GM23248 (cell line): ENCODE results near the gene USP48. TPM values are rescaled to one million over a fixed set of nuclear protein-coding genes. Genes with fewer than 3 reads are reported as not detected.

Experiments used
- DNase-seq: peaks from one replicate; pipeline ENCODE4 v3.0.0-alpha.2; 2015
- H2AFZ ChIP-seq: fragments of 200-600 bp; sonication (generic); 2 replicates; pipeline ENCODE4 v1.6.1; 2016; ENCODE audit warnings: antibody characterized with exemption
- H3F3A ChIP-seq: fragments of 200-600 bp; sonication (generic); 2 replicates; pipeline ENCODE4 v1.6.1; 2016; ENCODE audit warnings: mild to moderate bottlenecking, antibody characterized with exemption, mixed run types; ENCODE audit not compliant: insufficient read depth
- H3K27ac ChIP-seq: fragments of 200-600 bp; sonication (generic); 2 replicates; pipeline ENCODE4 v1.5.1; 2016; ENCODE audit warnings: mild to moderate bottlenecking
- H3K27me3 ChIP-seq: fragments of 200-600 bp; sonication (generic); replicated peaks from 2 replicates; pipeline ENCODE4 v1.6.1; 2016; ENCODE audit warnings: mild to moderate bottlenecking; ENCODE audit not compliant: insufficient read depth
- H3K36me3 ChIP-seq: fragments of 200-600 bp; sonication (generic); 2 replicates; pipeline ENCODE4 v1.6.1; 2016; ENCODE audit warnings: low read depth, mild to moderate bottlenecking
- H3K4me1 ChIP-seq: fragments of 200-600 bp; sonication (generic); 2 replicates; pipeline ENCODE4 v1.6.1; 2016; ENCODE audit warnings: mild to moderate bottlenecking; ENCODE audit not compliant: insufficient read depth
- H3K4me2 ChIP-seq: fragments of 200-600 bp; sonication (generic); one replicate; pipeline ENCODE4 v1.6.1; 2016; ENCODE audit warnings: mild to moderate bottlenecking; ENCODE audit not compliant: unreplicated experiment
- H3K4me3 ChIP-seq: fragments of 200-600 bp; sonication (generic); 2 replicates; pipeline ENCODE4 v1.5.1; 2016; ENCODE audit warnings: mild to moderate bottlenecking
- H3K79me2 ChIP-seq: fragments of 200-600 bp; sonication (generic); 2 replicates; pipeline ENCODE4 v1.6.1; 2016; ENCODE audit warnings: mild to moderate bottlenecking; ENCODE audit not compliant: insufficient read depth
- H3K9ac ChIP-seq: fragments of 200-600 bp; sonication (generic); 2 replicates; pipeline ENCODE4 v1.6.1; 2016; ENCODE audit warnings: mild to moderate bottlenecking
- H3K9me2 ChIP-seq: fragments of 200-600 bp; sonication (generic); 2 replicates; pipeline ENCODE4 v1.6.1; 2016; ENCODE audit warnings: mixed run types, mild to moderate bottlenecking, moderate library complexity; ENCODE audit not compliant: insufficient read depth
- H3K9me3 ChIP-seq: fragments of 200-600 bp; sonication (generic); one replicate; pipeline ENCODE4 v1.6.1; 2017; ENCODE audit warnings: low read depth
- H4K20me1 ChIP-seq: fragments of 200-600 bp; sonication (generic); 2 replicates; pipeline ENCODE4 v1.6.0; 2016; ENCODE audit not compliant: insufficient read depth
- EZH2 ChIP-seq: fragments of 200-600 bp; sonication (generic); IDR thresholded peaks from 2 replicates; pipeline ENCODE4 v1.6.1; 2018; ENCODE audit warnings: antibody characterized with exemption, mild to moderate bottlenecking; ENCODE audit not compliant: insufficient read depth, poor library complexity, severe bottlenecking
- EZH2phosphoT487 ChIP-seq: fragments of 200-600 bp; sonication (generic); IDR thresholded peaks from 2 replicates; pipeline ENCODE4 v1.6.1; 2018; ENCODE audit warnings: antibody characterized with exemption, moderate library complexity, mild to moderate bottlenecking, low read depth; ENCODE audit not compliant: insufficient read depth
- WGBS, 2 experiments: methylation state at CpG; one replicate each; pipeline ENCODE4 v1.1.6; 2015 to 2017; ENCODE audit warnings: low lambda C conversion rate in 2 of 2, low coverage in 1 of 2; ENCODE audit errors: missing lambda C conversion rate in 2 of 2; 5-methylcytosine and 5-hydroxymethylcytosine counted together
- in situ Hi-C: fragments of 300-500 bp; cut with MboI; formaldehyde crosslinking; loops from 2 replicates; pipeline ENCODE4 v1.15.0; 2020
- polyA plus RNA-seq: library from polyadenylated mRNA; unstranded; fragments of >200 nt; fragmentation: Nextera tagmentation; extraction: Ambion mirVana; gene quantifications from 2 replicates; pipeline ENCODE4 v1.2.1, GENCODE V29; 2016
- total RNA-seq: library from RNA; depleted of rRNA; stranded (reverse); fragments of >200 nt; shearing (Covaris generic); gene quantifications from 2 replicates; pipeline ENCODE4 v1.2.3, GENCODE V29; 2014

The USP48 gene
- total and polyA plus RNA-seq, 2 experiments from 2014 or later, result 34.3 to 60.4 TPM

DNA sequence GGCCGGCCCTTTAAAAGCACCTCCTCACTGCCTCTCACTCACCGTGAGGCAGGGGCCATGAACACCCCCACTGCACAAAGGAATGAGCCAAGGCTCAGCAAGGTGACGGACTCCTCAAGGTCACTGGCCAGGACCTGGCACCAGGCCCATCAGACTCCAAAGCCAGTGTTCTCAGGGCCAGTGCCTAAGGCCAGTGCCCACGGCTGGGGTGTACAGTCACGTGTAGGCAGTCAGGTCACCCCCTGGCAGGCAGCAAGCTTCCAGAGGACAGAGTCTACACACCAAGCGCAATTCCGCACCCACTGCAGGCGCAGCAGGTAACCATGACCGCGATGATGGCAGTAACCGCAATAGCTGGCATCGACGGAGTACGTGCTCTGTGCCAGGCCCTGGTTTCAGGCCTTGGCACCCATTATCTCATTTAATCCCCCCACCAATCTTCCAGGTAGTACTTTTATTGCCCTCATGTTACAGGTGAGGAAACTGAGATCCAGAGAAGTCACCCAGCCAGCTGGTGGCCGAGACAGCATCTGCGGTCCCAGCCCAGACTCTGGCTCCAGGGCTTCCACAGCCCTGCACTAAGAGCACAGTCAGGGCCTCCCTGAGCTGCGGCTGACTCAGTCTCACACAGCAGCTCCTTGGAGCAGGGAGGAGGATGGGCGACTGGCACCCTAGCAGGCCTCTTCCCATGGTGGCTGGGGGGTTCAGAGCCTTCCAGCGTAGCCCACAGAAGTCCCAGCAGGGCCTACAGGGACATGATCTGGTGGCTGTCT lies 140.8 kb downstream of the USP48 start:
- H3K27me3 ChIP-seq, result peaks cover 8% of the 10 kb centered on the region
- WGBS, 2 experiments, result 67 to 72% methylated on average over 18 to 19 of the region's 19 CpGs
- no peak overlapping the region for H3K9ac ChIP-seq
- no peaks in the 10 kb centered on the region for H3F3A ChIP-seq
- H3K4me3 ChIP-seq, result no peak overlapping the region
- H3K4me1 ChIP-seq, result no peaks in the 10 kb centered on the region
- no peaks in the 10 kb centered on the region for H3K9me2 ChIP-seq
- no peaks in the 10 kb centered on the region for H3K36me3 ChIP-seq
- H4K20me1 ChIP-seq, result no peaks in the 10 kb centered on the region
- H3K4me2 ChIP-seq, result no peak overlapping the region
- TF ChIP-seq EZH2phosphoT487, result no peak
- TF ChIP-seq EZH2, result no peak
- DNase-seq, result peak; percentile 9
- no peak overlapping the region for H2AFZ ChIP-seq
- in situ Hi-C loops, result no loop called here
- no peaks in the 10 kb centered on the region for H3K9me3 ChIP-seq
- H3K79me2 ChIP-seq, result no peaks in the 10 kb centered on the region
- H3K27ac ChIP-seq, result no peak overlapping the region

DNA sequence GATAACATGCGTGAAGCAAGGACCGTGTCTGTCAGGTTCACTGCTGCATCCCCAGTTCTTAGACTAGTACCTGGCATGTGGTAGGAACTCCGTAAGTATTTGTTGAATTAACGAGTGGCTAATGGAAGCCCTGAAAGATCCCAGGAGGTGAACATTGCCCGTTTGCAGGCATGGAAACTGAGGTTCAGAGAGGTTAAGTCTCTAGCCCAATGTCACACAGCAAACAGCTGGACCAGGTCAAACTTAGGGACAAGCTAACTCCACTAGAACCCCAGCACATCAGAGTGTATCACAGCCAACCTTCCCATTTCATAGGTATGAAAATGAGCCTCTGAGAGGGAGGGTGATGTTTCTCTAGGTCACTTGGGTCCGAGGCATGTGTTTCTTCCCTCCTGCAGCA lies 141.4 kb downstream of the USP48 start:
- no peaks in the 10 kb centered on the region for H4K20me1 ChIP-seq
- no peak overlapping the region for H3K27ac ChIP-seq
- H3K9ac ChIP-seq, result no peak overlapping the region
- TF ChIP-seq EZH2, result no peak
- TF ChIP-seq EZH2phosphoT487, result no peak
- H3K4me1 ChIP-seq, result no peaks in the 10 kb centered on the region
- H3K4me3 ChIP-seq, result no peak overlapping the region
- H3K27me3 ChIP-seq, result peaks cover 9% of the 10 kb centered on the region
- DNase-seq, result no peak
- in situ Hi-C loops, result no loop called here
- 30 to 33% methylated on average over 6 of the region's 6 CpGs for WGBS, 2 experiments
- no peaks in the 10 kb centered on the region for H3K36me3 ChIP-seq
- H2AFZ ChIP-seq, result no peak overlapping the region
- H3K9me2 ChIP-seq, result no peaks in the 10 kb centered on the region
- no peaks in the 10 kb centered on the region for H3K9me3 ChIP-seq
- no peak overlapping the region for H3K4me2 ChIP-seq
- no peaks in the 10 kb centered on the region for H3F3A ChIP-seq
- H3K79me2 ChIP-seq, result no peaks in the 10 kb centered on the region

DNA sequence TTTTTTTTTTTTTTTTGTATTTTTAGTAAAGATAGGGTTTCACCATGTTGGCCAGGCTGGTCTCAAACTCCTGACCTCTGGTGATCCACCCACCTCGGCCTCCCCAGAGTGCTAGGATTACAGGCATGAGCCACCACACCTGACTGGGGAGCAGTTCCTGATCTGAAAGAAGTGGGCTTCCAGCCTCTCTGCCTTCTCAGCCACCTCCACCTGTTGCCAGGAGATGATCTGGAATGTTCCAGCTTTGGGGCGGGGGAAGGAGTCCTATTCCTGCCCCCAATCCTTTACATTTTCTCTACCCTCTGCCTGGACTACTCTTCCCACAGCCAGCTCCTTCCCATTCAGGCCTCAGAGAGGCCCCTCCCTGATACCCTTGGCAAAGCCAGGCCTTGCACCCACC lies 141.9 kb downstream of the USP48 start:
- Histone ChIP-seq H3K4me3 (no peak overlapping the region), H3K36me3 (no peaks in the 10 kb centered on the region), H4K20me1 (no peaks in the 10 kb centered on the region), H2AFZ (no peak overlapping the region), H3K27me3 (peaks cover 13% of the 10 kb centered on the region), H3K9me3 (no peaks in the 10 kb centered on the region), H3K27ac (no peak overlapping the region), H3K4me1 (no peaks in the 10 kb centered on the region), H3K9me2 (no peaks in the 10 kb centered on the region), H3K9ac (no peak overlapping the region), H3K4me2 (no peak overlapping the region), H3K79me2 (no peaks in the 10 kb centered on the region), H3F3A (no peaks in the 10 kb centered on the region)
- in situ Hi-C loops, result no loop called here
- no peak for TF ChIP-seq EZH2
- TF ChIP-seq EZH2phosphoT487, result no peak
- WGBS, 2 experiments, result 50 to 60% methylated on average over 2 of the region's 2 CpGs
- DNase-seq, result no peak

DNA sequence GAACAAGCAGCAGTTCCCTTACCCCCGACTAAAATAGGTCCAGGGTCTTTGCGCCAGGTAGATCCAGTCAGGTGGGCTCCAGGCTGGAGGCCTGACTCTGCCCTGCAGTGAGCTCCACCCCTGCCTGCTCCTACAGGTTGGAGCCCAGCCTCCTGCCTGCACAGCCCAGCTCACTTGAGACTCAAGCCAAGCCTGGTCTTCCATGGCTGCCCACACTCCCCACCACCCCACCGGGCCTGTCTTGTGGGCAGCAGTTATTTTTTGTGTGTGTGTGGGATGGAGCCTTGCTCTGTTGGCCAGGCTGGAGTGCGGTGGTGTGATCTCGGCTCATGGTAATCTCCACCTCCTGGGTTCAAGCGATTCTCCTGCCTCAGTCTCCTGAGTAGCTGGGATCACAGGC lies 142.3 kb downstream of the USP48 start:
- Histone ChIP-seq H3K27ac (no peak overlapping the region), H3K4me1 (no peaks in the 10 kb centered on the region), H3K4me2 (no peak overlapping the region), H3F3A (no peaks in the 10 kb centered on the region), H3K9me3 (no peaks in the 10 kb centered on the region), H3K27me3 (peaks cover 16% of the 10 kb centered on the region), H2AFZ (no peak overlapping the region), H3K9me2 (no peaks in the 10 kb centered on the region), H3K4me3 (no peak overlapping the region), H3K36me3 (no peaks in the 10 kb centered on the region), H3K9ac (no peak overlapping the region), H4K20me1 (no peaks in the 10 kb centered on the region), H3K79me2 (no peaks in the 10 kb centered on the region)
- in situ Hi-C loops, result no loop called here
- TF ChIP-seq EZH2phosphoT487, result no peak
- WGBS, 2 experiments, result 79 to 86% methylated on average over 6 of the region's 6 CpGs
- DNase-seq, result no peak

DNA sequence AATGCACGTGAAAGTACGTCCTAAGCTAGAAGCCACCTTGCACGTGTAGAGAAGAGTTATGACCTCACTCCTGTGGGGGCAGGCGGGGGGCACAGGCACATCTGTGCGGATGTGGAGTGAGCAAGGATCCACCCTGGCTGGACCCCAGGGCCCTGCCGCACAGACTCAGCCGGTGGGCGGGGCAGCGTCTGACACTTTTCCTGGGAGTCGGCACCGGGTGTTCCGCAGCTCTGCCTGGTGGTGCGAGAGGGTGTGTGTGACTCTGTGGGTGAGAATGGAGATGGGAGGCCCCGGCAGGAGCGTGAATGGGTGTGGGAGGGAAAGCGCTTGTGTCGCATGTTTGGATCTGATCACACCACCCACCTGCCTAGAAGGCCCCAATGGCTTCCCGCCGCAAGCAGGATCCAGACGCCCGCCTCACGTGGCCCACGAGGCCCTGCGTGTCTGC lies 143.3 kb downstream of the USP48 start:
- TF ChIP-seq EZH2phosphoT487 (no peak), EZH2 (no peak)
- Histone ChIP-seq H3F3A (no peaks in the 10 kb centered on the region), H3K79me2 (no peaks in the 10 kb centered on the region), H3K9me2 (no peaks in the 10 kb centered on the region), H2AFZ (no peak overlapping the region), H3K9me3 (no peaks in the 10 kb centered on the region), H3K4me3 (no peak overlapping the region), H3K9ac (no peak overlapping the region), H3K4me1 (no peaks in the 10 kb centered on the region), H3K36me3 (no peaks in the 10 kb centered on the region), H3K27ac (no peak overlapping the region), H3K4me2 (no peak overlapping the region), H3K27me3 (peaks cover 16% of the 10 kb centered on the region), H4K20me1 (no peaks in the 10 kb centered on the region)
- in situ Hi-C loops, result no loop called here
- WGBS, 2 experiments, result 4 to 7% methylated on average over 17 to 24 of the region's 24 CpGs
- peak; percentile 52 for DNase-seq
